ENCODE data around the gene CACNA1B.
"Not testable (repeated sequence)": the region's sequence is repeated elsewhere in the genome, so short reads cannot be mapped to it uniquely, and the experiment has no call there.

Gene CACNA1B

GRCh38 chr9:138078846-138079245 lies 201.3 kb downstream of the CACNA1B start:
- no peak for DNase-seq

- DNase-seq = no peak
These were observed 203.4 kb downstream of the CACNA1B start for GRCh38 chr9:138080979-138081378.

- DNase-seq = no peak
These were observed 205.5 kb downstream of the CACNA1B start for GRCh38 chr9:138082918-138083636.

- DNase-seq = no peak
These were observed 206.3 kb downstream of the CACNA1B start for GRCh38 chr9:138083873-138084272.

GRCh38 chr9:138085568-138085967 lies 208.0 kb downstream of the CACNA1B start:
- DNase-seq = no peak

- not testable (repeated sequence) for DNase-seq
These were observed 214.5 kb downstream of the CACNA1B start for GRCh38 chr9:138092057-138092456.

GRCh38 chr9:138094028-138094427 lies 216.4 kb downstream of the CACNA1B start:
- DNase-seq = no peak

GRCh38 chr9:138095813-138096518 lies 218.4 kb downstream of the CACNA1B start:
- DNase-seq = no peak

- DNase-seq = no peak
These were observed 218.9 kb downstream of the CACNA1B start for GRCh38 chr9:138096519-138096845.

- DNase-seq = no peak
These were observed 220.0 kb downstream of the CACNA1B start for GRCh38 chr9:138097501-138097991.

- DNase-seq = no peak
These were observed 220.7 kb downstream of the CACNA1B start for GRCh38 chr9:138098116-138098907.

GRCh38 chr9:138098908-138099791 lies 221.6 kb downstream of the CACNA1B start:
- no peak for DNase-seq

GRCh38 chr9:138099803-138100598 lies 222.4 kb downstream of the CACNA1B start:
- DNase-seq = no peak

- no peak for DNase-seq
These were observed 223.2 kb downstream of the CACNA1B start for GRCh38 chr9:138100711-138101350.

GRCh38 chr9:138101444-138102234 lies 224.1 kb downstream of the CACNA1B start:
- no peak for DNase-seq

GRCh38 chr9:138102246-138103051 lies 224.9 kb downstream of the CACNA1B start:
- no peak for DNase-seq

- DNase-seq = no peak
These were observed 225.7 kb downstream of the CACNA1B start for GRCh38 chr9:138103111-138103848.

GRCh38 chr9:138103849-138104206 lies 226.2 kb downstream of the CACNA1B start:
- no peak for DNase-seq

All from stimulated activated CD4-positive, alpha-beta T cell treated with anti-CD3 and anti-CD28 coated beads, Interleukin-15, amount 100 ng/mL, for 24 hours (primary cell).